Adipose tissue (tissue), 3 donors: Measurements from ENCODE around the gene BACE1. TPM values are rescaled to one million over a fixed set of nuclear protein-coding genes. Genes with fewer than 3 reads are reported as not detected.
"Not testable (repeated sequence)": the region's sequence is repeated elsewhere in the genome, so short reads cannot be mapped to it uniquely, and the experiment has no call there.

Experiments
- H3K27ac ChIP-seq: one replicate; pipeline ENCODE4 v1.5.1; 2013; ENCODE audit warnings: low read depth, low read length
- WGBS, 3 donors: extraction: QIAGEN DNeasy Blood & Tissue Kit; methylation state at CpG; one replicate each; pipeline ENCODE4 v1.1.7; 2013; 5-methylcytosine and 5-hydroxymethylcytosine counted together
- polyA plus RNA-seq, 3 donors: library from polyadenylated mRNA; stranded (reverse); fragments of 200-250 nt; gene quantifications; one replicate each; pipeline ENCODE4 v1.2.3, GENCODE V29; 2013
- donor health status: healthy with polysubstance abuse.
- donor health status: Bipolar disorder and iron deficiency.
- donor health status: healthy.

Gene BACE1
- polyA plus RNA-seq, 3 donors: 10.6 to 28.7 (median 12.0) TPM

- H3K27ac ChIP-seq: no peak overlapping the region
- 69 to 100% (median 98%) methylated on average over 2 of the region's 2 CpGs for WGBS, 3 donors
These were observed 32.0 kb downstream of the BACE1 start for GRCh38 chr11:117284053-117284452.

DNA sequence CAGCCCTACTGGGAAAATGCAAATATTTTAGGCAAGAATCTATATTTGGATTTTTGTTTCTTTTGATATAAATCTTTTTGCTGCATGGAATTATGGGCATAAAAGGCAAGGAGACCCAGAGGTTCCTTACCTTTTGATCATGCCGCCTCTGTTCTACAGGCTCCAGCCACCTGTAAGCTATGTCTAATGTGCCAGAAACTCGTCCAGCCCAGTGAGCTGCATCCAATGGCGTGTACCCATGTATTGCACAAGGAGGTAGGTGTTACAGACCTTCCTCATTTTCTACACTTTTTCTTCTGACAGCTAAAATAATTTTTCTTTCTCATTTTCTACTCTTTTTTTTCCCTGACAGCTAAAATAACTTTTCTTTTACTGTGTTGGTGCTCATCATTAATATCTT, 33.1 kb downstream of the BACE1 start:
- 51 to 83% (median 74%) methylated on average over 3 of the region's 3 CpGs for WGBS, 3 donors
- no peak overlapping the region for H3K27ac ChIP-seq

- 90 to 97% (median 92%) methylated on average over 7 of the region's 7 CpGs for WGBS, 3 donors
- H3K27ac ChIP-seq: no peak overlapping the region
These were observed 34.2 kb downstream of the BACE1 start for GRCh38 chr11:117281869-117282268.

DNA sequence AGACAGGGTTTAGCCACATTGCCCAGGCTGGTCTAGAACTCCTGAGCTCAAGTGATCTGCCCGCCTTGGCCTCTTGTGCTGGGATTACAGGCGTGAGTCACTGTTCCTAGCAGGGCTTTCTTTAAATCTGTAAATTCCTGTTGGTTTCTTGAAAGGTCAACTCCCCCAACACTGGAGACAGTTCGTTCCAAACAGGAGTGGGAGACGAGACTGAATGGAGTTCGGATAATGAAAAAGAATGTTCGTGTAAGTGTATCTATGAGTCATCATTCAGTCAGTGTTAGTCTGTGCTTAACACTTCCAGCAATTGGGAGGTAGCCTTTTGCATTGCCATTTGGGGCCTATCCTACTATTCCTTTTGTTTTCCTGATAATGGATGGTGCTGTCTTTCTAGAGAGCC, 34.9 kb downstream of the BACE1 start:
- H3K27ac ChIP-seq: no peak overlapping the region
- 56 to 87% (median 65%) methylated on average over 6 of the region's 6 CpGs for WGBS, 3 donors

GRCh38 chr11:117279711-117280376, 36.2 kb downstream of the BACE1 start:
- H3K27ac ChIP-seq: no peak overlapping the region
- 56 to 79% (median 78%) methylated on average over 4 of the region's 4 CpGs for WGBS, 3 donors

DNA sequence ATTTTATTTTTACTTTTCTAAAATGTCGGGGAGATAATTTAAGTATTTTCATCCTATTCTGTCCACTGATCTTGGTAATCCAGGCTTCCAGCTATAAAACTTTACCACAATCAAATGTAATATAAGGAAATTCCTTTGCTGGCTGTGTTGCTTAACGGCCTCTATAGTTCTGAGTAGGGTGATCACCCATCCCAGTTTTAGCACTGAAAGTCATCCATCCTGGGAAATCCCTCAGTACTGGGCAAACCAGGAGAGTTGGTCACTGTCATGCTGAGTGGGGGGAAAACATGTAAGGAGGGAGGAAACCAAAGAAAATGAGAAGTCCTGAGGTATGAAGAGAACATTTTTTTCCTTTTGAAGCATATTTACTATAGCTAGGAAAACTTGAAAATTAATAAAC, 37.7 kb downstream of the BACE1 start:
- 81 to 92% (median 82%) methylated on average over 2 of the region's 2 CpGs for WGBS, 3 donors

DNA sequence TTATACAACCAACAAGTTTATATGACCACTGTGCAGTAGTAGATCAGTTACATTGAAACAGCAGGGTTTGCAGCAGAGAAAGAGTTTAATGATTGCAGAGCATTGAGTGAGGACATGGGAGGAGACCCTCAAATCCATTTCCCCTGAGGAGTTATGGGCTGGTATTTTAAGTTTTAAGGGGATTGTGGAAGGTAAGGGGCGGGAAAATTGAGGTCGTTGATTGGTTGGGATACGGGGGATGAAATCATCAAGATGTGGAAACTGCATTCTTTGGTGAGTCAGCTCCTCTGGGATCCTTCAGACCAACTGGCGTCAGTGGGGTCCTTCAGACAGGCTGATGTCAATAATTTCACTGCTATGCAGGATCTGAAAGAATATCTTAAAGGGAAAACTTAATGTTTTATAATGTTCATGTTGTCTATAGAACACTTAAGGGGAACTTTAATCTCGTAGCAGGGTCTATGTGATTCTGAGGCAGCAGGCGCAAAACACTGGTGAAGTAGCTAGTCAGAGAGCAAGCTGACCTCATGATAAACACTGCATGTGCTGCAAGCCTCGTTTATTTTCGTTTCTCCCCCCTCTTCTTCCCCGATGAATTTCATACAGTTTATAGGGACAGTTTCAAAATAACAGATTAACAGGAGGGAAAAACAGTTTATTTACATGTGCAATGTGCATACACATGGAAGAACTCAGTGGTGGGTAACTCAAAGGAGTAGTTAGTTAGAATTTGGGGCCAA, 42.3 kb downstream of the BACE1 start:
- 85 to 91% (median 88%) methylated on average over 9 of the region's 9 CpGs for WGBS, 3 donors
- H3K27ac ChIP-seq: no peak overlapping the region

More for the DNA sequence above, 37.7 kb downstream of the BACE1 start:
- no peak overlapping the region for H3K27ac ChIP-seq

DNA sequence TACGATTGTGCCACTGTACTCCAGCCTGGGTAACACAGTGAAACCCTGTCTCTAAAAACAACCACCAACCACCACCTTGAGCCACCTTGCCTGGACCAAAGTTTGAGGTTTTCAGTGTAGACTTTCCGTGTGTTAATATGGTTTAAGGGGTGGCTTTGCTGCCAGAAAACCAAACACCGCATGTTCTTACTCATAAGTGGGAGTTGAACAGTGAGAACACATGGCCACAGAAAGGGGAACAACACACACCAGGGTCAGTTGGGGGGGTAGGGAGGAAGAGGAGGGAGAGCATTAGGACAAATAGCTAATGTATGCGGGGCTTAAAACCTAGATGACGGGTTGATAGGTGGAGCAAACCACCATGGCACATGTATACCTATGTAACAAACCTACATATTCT, 43.9 kb downstream of the BACE1 start:
- H3K27ac ChIP-seq: not testable (repeated sequence)
- 91 to 97% (median 96%) methylated on average over 5 of the region's 5 CpGs for WGBS, 3 donors

DNA sequence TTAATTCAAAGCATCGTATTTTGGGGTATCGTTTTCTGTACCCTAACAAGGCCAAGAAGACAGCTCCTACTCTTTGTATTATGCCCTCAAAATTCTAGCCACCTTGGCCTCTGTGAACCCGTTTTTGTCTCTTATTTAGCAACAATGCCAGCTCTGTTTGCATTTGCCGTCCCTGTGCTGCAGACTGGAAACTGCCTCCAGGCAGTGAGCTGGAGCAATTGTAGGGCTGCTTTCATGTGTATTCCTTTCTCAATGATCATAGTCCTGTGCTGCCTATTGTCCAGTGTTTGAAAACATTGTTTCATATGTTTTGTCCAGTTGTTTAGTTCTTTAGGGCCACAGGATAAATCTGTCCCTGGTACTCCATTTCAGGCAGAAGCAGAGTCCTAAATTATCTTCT, 44.8 kb downstream of the BACE1 start:
- 93 to 95% (median 95%) methylated on average over 4 of the region's 4 CpGs for WGBS, 3 donors
- H3K27ac ChIP-seq: no peak overlapping the region

DNA sequence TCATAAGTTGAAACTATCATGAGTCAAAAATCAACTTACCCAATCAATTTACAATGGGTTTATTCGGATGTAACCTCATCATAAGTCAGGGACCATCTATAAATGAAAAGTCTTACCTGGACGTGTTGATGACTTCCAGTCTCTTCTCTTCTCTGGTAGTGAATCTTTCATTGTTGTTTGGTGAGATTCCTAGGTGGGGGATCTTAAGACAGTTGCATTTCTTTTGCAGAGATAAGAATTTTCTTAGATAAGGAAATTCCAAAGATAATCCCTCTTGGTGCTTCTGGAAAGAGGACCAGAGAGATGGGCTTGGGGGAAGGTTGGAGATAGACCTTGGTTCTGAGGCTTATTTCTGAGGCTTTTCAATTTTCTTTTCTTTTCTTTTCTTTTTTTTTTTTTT, 46.2 kb downstream of the BACE1 start:
- 87 to 93% (median 88%) methylated on average over 2 of the region's 2 CpGs for WGBS, 3 donors
- no peak overlapping the region for H3K27ac ChIP-seq

DNA sequence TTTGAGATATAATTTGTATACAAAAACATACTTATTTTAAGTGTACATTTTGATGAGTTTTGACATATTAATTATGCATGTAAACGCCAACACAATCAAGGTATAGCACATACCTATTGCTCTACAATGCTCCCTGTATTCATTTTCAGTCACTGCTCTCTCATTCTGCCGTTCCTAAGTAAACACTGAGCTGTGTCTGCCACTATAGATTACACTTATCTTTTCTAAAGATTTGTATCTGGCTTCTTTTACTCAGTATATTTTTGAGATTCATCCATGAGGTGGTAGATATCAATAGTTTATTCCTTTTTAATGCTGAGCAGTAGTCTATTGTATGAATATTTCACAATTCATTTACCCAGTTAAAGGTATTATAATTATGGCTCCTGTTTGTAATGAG, 50.3 kb downstream of the BACE1 start:
- H3K27ac ChIP-seq: no peak overlapping the region
- WGBS, 3 donors: 67 to 98% (median 96%) methylated on average over 2 of the region's 2 CpGs

- WGBS, 3 donors: 95 to 98% (median 98%) methylated on average over 7 of the region's 7 CpGs
- not testable (repeated sequence) for H3K27ac ChIP-seq
These were observed 51.3 kb downstream of the BACE1 start for GRCh38 chr11:117264624-117265323.

DNA sequence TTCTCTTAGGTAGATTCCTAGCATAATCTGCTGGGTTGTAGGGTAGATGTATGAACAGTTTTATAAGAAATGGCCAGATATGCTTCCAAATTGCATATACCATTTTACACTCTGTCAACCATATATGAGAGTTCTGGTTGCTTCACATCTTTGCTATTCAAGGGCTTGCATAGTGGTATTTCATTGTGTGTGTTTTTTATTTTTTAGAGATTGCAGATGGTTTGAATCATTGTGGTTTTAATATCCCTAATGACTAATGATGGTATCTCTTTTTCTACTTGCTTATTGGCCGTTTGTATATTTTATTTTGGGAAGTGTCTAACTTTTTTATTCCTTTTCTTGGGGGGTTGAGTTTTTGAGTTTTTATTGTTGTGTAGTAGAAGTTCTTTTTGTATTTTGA, 56.6 kb downstream of the BACE1 start:
- no peak overlapping the region for H3K27ac ChIP-seq
- WGBS, 3 donors: 73 to 82% (median 78%) methylated on average over 1 of the region's 1 CpG

DNA sequence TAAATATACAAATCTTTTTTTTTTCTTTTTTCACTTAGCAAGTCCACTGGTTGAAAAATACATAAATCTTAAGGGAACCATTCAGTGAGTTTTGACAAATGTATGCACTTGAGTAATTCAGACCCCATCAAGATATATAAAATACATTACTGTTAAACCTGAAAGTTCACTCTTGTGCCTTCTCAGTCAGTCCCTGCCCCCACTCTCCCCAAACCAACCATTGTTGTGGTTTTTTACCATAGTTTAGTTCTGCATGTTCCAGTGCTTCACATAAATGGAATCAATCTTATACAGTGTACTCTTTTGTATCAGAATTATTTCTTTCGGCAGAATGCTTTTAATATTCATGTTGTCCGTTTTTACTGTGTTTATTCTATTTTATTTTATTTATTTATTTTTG, 57.5 kb downstream of the BACE1 start:
- WGBS, 3 donors: 90 to 95% (median 92%) methylated on average over 2 of the region's 2 CpGs
- no peak overlapping the region for H3K27ac ChIP-seq

DNA sequence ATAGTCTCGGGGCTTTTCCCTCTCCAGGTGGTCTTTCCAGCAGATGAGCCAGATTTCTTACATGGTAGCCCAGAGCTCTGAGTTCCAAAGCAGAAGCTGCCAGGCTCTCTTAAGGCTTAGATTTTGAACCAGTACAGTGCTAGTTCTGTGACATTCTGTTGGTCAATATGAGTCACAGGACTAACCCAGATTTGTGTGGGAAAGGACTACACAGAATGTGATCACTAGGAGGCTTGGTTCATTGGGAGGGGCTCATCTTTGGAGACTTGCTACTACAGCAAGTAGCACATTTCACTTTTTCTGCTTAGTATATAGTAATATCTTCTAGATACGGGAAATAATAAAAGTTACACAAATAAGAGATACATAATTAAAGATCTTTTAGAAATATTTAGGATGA, 59.5 kb downstream of the BACE1 start:
- WGBS, 3 donors: 43 to 79% (median 75%) methylated on average over 2 of the region's 2 CpGs

GRCh38 chr11:117255966-117256365, 60.1 kb downstream of the BACE1 start:
- 73 to 86% (median 84%) methylated on average over 3 of the region's 3 CpGs for WGBS, 3 donors

More for the DNA sequence above, 59.5 kb downstream of the BACE1 start:
- H3K27ac ChIP-seq: no peak overlapping the region

GRCh38 chr11:117251506-117251905, 64.5 kb downstream of the BACE1 start:
- H3K27ac ChIP-seq: no peak overlapping the region
- 86 to 95% (median 95%) methylated on average over 7 of the region's 10 CpGs for WGBS, 3 donors

More at GRCh38 chr11:117255966-117256365, 60.1 kb downstream of the BACE1 start:
- no peak overlapping the region for H3K27ac ChIP-seq

DNA sequence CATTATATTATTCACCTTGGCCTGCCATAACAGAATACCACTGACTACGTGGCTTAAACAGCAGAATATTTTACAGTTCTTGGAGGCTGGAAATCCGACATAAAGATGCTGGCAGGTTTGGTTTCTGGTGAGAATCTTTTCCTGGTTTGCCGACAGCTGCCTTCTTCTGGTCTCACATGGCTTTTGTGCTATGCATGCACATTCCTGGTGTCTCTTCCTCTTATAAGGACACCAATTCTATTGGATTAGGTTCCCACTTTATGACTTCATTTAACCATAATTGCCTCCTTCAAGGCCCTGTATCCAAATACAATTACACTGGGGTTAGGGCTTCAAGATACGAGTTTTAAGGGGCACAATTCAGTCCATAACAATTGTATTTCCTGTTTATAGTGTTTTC, 66.5 kb downstream of the BACE1 start:
- no peak overlapping the region for H3K27ac ChIP-seq
- 89 to 92% (median 91%) methylated on average over 4 of the region's 4 CpGs for WGBS, 3 donors

DNA sequence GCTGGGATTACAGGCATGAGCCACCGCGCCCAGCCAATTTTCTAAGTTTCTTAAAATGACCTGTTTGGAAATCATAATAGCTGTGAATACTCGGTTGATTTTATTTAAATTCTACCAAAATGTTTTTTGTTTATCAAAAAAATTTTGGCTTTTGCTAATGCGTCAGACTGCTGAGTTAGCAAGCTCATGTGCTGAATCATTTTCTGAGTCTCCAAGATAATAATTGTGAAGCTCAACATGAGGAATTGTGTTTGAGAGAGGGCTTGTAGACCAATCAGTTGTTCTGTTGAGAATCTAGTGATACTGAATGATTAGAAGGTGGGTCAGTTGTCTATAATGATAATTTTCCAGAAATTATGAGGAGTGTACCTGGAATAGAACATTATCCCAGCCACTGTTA, 67.7 kb downstream of the BACE1 start:
- H3K27ac ChIP-seq: no peak overlapping the region
- WGBS, 3 donors: 91 to 94% (median 92%) methylated on average over 4 of the region's 4 CpGs
